ENCODE results near the gene RND1. TPM values are rescaled to one million over a fixed set of nuclear protein-coding genes. Genes with fewer than 3 reads are reported as not detected.
"Not testable (repeated sequence)": the region's sequence is repeated elsewhere in the genome, so short reads cannot be mapped to it uniquely, and the experiment has no call there.

The RND1 gene
- total and polyA plus RNA-seq, 5 donors: 0.41 to 2.6 (median 0.80) TPM

- Histone ChIP-seq H3K4me1 (ENCODE audit: control insufficient read depth, insufficient read depth, low read length) (no peaks in the 10 kb centered on the region), H3K4me3 (ENCODE audit: low read length) (no peak overlapping the region), H3K27ac (ENCODE audit: low read length) (no peak overlapping the region), H3K9me3 (ENCODE audit: control insufficient read depth, low read length) (no peaks in the 10 kb centered on the region), H3K27me3 (ENCODE audit: control insufficient read depth, insufficient read depth) (no peaks in the 10 kb centered on the region)
- intact Hi-C loops (cut with DNase I): loop anchor here in 2 of 4 donors (5.0 kb wide), 3 partner anchors 33 to 143 kb away; partner anchors contain the start of gene DDN (in 1 of the 2)
- DNase-seq: no peak
- ATAC-seq: no peak
- WGBS: 86% methylated on average over 4 of the region's 4 CpGs
Measured at GRCh38 chr12:48854488-48854887, 11.2 kb downstream of the RND1 start.

- ATAC-seq (peak; percentile 53 to 67), DNase-seq (peak; percentile 79 to 87 (median 80))
- H3K9me3 ChIP-seq (ENCODE audit: control insufficient read depth, low read length): no peaks in the 10 kb centered on the region
- peak overlapping the region; percentile 93 for H3K27ac ChIP-seq (ENCODE audit: low read length)
- peak overlapping the region; percentile 51 for H3K4me3 ChIP-seq (ENCODE audit: low read length)
- under 1% methylated on average over 11 of the region's 11 CpGs for WGBS
- H3K27me3 ChIP-seq (ENCODE audit: control insufficient read depth, insufficient read depth): no peaks in the 10 kb centered on the region
- no peaks in the 10 kb centered on the region for H3K4me1 ChIP-seq (ENCODE audit: control insufficient read depth, insufficient read depth, low read length)
- intact Hi-C loops (cut with DNase I): loop anchor here in 3 of 4 donors (2.0 to 5.0 kb wide), 5 partner anchors 34 to 144 kb away; partner anchors contain the start of gene DDN (in 1 of the 3)
Measured at GRCh38 chr12:48852734-48853688, 12.7 kb downstream of the RND1 start.

GRCh38 chr12:48851883-48852733 is 13.6 kb downstream of the RND1 start, which contains the start of gene DDX23:
DDX23 (minus strand) TSS chr12:48852163; CDS start chr12:48845782, 6,381 bp downstream.
- Histone ChIP-seq H3K27me3 (ENCODE audit: control insufficient read depth, insufficient read depth) (no peaks in the 10 kb centered on the region), H3K9me3 (ENCODE audit: control insufficient read depth, low read length) (no peaks in the 10 kb centered on the region), H3K4me1 (ENCODE audit: control insufficient read depth, insufficient read depth, low read length) (no peaks in the 10 kb centered on the region), H3K4me3 (ENCODE audit: low read length) (peak within 1 kb of the TSS; percentile 86), H3K27ac (ENCODE audit: low read length) (peak within 1 kb of the TSS; percentile 93)
- under 1% methylated on average over 53 of the region's 53 CpGs for WGBS
- DNase-seq: peak; percentile 95 to 98 (median 97)
- ATAC-seq: peak; percentile 98 to 99
- intact Hi-C loops (cut with DNase I): loop anchor here in 3 of 4 donors (2.0 to 5.0 kb wide), 5 partner anchors 35 to 145 kb away; partner anchors contain the start of gene DDN (in 1 of the 3)

GRCh38 chr12:48842021-48842420 is 23.6 kb downstream of the RND1 start:
- H3K4me3 ChIP-seq (ENCODE audit: low read length); H3K27me3 ChIP-seq (ENCODE audit: control insufficient read depth, insufficient read depth); H3K9me3 ChIP-seq (ENCODE audit: control insufficient read depth, low read length); intact Hi-C loops (cut with DNase I); H3K27ac ChIP-seq (ENCODE audit: low read length); H3K4me1 ChIP-seq (ENCODE audit: control insufficient read depth, insufficient read depth, low read length); ATAC-seq: not testable (repeated sequence)
- 92% methylated on average over 29 of the region's 29 CpGs for WGBS
- peak in 1 of 3 donors; percentile 62 for DNase-seq

GRCh38 chr12:48838048-48838447 is 27.6 kb downstream of the RND1 start:
- ATAC-seq (no peak), DNase-seq (peak in 1 of 3 donors; percentile 4)
- Histone ChIP-seq H3K27me3 (ENCODE audit: control insufficient read depth, insufficient read depth) (no peaks in the 10 kb centered on the region), H3K9me3 (ENCODE audit: control insufficient read depth, low read length) (no peaks in the 10 kb centered on the region), H3K27ac (ENCODE audit: low read length) (no peak overlapping the region), H3K4me3 (ENCODE audit: low read length) (no peak overlapping the region), H3K4me1 (ENCODE audit: control insufficient read depth, insufficient read depth, low read length) (no peaks in the 10 kb centered on the region)
- intact Hi-C loops (cut with DNase I): no loop called here
- WGBS: 91% methylated on average over 4 of the region's 4 CpGs

- no peaks in the 10 kb centered on the region for H3K27me3 ChIP-seq (ENCODE audit: control insufficient read depth, insufficient read depth)
- no peak overlapping the region for H3K27ac ChIP-seq (ENCODE audit: low read length)
- 86% methylated on average over 12 of the region's 12 CpGs for WGBS
- H3K4me3 ChIP-seq (ENCODE audit: low read length): no peak overlapping the region
- no peak for DNase-seq
- no peaks in the 10 kb centered on the region for H3K9me3 ChIP-seq (ENCODE audit: control insufficient read depth, low read length)
- ATAC-seq: no peak
- no peaks in the 10 kb centered on the region for H3K4me1 ChIP-seq (ENCODE audit: control insufficient read depth, insufficient read depth, low read length)
- intact Hi-C loops (cut with DNase I): no loop called here
Measured at GRCh38 chr12:48832321-48833060, 33.2 kb downstream of the RND1 start.

- ATAC-seq (no peak), DNase-seq (no peak)
- H3K4me1 ChIP-seq (ENCODE audit: control insufficient read depth, insufficient read depth, low read length): no peaks in the 10 kb centered on the region
- no peak overlapping the region for H3K27ac ChIP-seq (ENCODE audit: low read length)
- 89% methylated on average over 6 of the region's 6 CpGs for WGBS
- intact Hi-C loops (cut with DNase I): no loop called here
- no peak overlapping the region for H3K4me3 ChIP-seq (ENCODE audit: low read length)
- no peaks in the 10 kb centered on the region for H3K9me3 ChIP-seq (ENCODE audit: control insufficient read depth, low read length)
- no peaks in the 10 kb centered on the region for H3K27me3 ChIP-seq (ENCODE audit: control insufficient read depth, insufficient read depth)
Measured at GRCh38 chr12:48831257-48831656, 34.4 kb downstream of the RND1 start.

GRCh38 chr12:48828841-48829575 is 36.7 kb downstream of the RND1 start:
- intact Hi-C loops (cut with DNase I): no loop called here
- WGBS: 88% methylated on average over 16 of the region's 16 CpGs
- no peaks in the 10 kb centered on the region for H3K4me1 ChIP-seq (ENCODE audit: control insufficient read depth, insufficient read depth, low read length)
- no peak overlapping the region for H3K4me3 ChIP-seq (ENCODE audit: low read length)
- H3K27me3 ChIP-seq (ENCODE audit: control insufficient read depth, insufficient read depth): no peaks in the 10 kb centered on the region
- DNase-seq (no peak), ATAC-seq (no peak)
- no peaks in the 10 kb centered on the region for H3K9me3 ChIP-seq (ENCODE audit: control insufficient read depth, low read length)
- H3K27ac ChIP-seq (ENCODE audit: low read length): no peak overlapping the region

- Histone ChIP-seq H3K27me3 (ENCODE audit: control insufficient read depth, insufficient read depth) (no peaks in the 10 kb centered on the region), H3K4me3 (ENCODE audit: low read length) (no peak overlapping the region), H3K9me3 (ENCODE audit: control insufficient read depth, low read length) (no peaks in the 10 kb centered on the region), H3K4me1 (ENCODE audit: control insufficient read depth, insufficient read depth, low read length) (no peaks in the 10 kb centered on the region), H3K27ac (ENCODE audit: low read length) (no peak overlapping the region)
- WGBS: 47% methylated on average over 2 of the region's 2 CpGs
- intact Hi-C loops (cut with DNase I): no loop called here
- DNase-seq: no peak
- ATAC-seq: no peak
Measured at GRCh38 chr12:48828293-48828692, 37.4 kb downstream of the RND1 start.

Data from right cardiac atrium (tissue), 5 donors.